H1 (cell line): ENCODE data around the gene ZKSCAN1. TPM values are rescaled to one million over a fixed set of nuclear protein-coding genes. Genes with fewer than 3 reads are reported as not detected.

ENCODE experiments used
- CTCF ChIP-seq, 3 experiments: IDR thresholded peaks; 1 replicate in 2 of 3; 2 replicates in 1 of 3; pipeline versions ENCODE4 v1.5.1 to v1.6.1; 2011; ENCODE audit warnings: low read length in 3 of 3, mild to moderate bottlenecking in 3 of 3, inconsistent platforms in 2 of 3, low read depth in 1 of 3, moderate library complexity in 1 of 3; ENCODE audit not compliant: insufficient read depth in 1 of 3; ENCODE audit errors: control extremely low read depth in 1 of 3
- JUN ChIP-seq: IDR thresholded peaks from 2 replicates; pipeline ENCODE4 v1.6.1; 2011; ENCODE audit warnings: low read depth, mild to moderate bottlenecking, improper control_type of control experiment, low read length
- TAF7 ChIP-seq: optimal IDR thresholded peaks from 2 replicates; pipeline ENCODE3; 2011; ENCODE audit warnings: low read depth, mild to moderate bottlenecking, inconsistent platforms, low read length, moderate library complexity, borderline replicate concordance
- polyA plus RNA-seq, 7 experiments: library from polyadenylated mRNA; depleted of rRNA in 3 of 7; stranded (reverse) in 5 of 7; unstranded in 2 of 7; fragments of >200 nt in 5 of 7; fragments of 200-250 nt in 2 of 7; gene quantifications; 1 replicate in 5 of 7; 2 replicates in 1 of 7; 4 replicates in 1 of 7; pipeline versions ENCODE4 v1.2.1 to v1.2.3, GENCODE V29; 2011 to 2013; ENCODE audit warnings: missing spikeins in 2 of 7, mixed read lengths in 2 of 7
- total RNA-seq: library from RNA; stranded (reverse); fragmentation: NEBNext Ultra II Directional; extraction: Animal tissue kit (Norgen Biotek cat#: 25700); gene quantifications from 2 replicates; pipeline ENCODE4 v1.2.1, GENCODE V29; 2021

Gene ZKSCAN1
- total and polyA plus RNA-seq, 2 of the 8 experiments (the other 6 are each of a cell fraction or from before 2014, with no cell fraction given): 8.2 to 40.6 TPM

- TF ChIP-seq JUN: no peak
- TF ChIP-seq TAF7: no peak
- no peak for TF ChIP-seq CTCF (IDR thresholded peaks at IDR 0.05; ENCODE audit: control extremely low read depth in 1 of 3, insufficient read depth in 1 of 3, low read depth in 1 of 3, low read length in 3 of 3)
Observed at GRCh38 chr7:100040575-100040974, 25.2 kb downstream of the ZKSCAN1 start (continued).
